HepG2 (cell line): ENCODE measurements around the gene ANKRD36C. TPM values are rescaled to one million over a fixed set of nuclear protein-coding genes. Genes with fewer than 3 reads are reported as not detected.
"Not testable (repeated sequence)": the region's sequence is repeated elsewhere in the genome, so short reads cannot be mapped to it uniquely, and the experiment has no call there.

Experiments
- HNRNPLL ChIP-seq: fragments of 200-400 bp; formaldehyde crosslinking; IDR thresholded peaks from 2 replicates; pipeline ENCODE4 v1.6.1; 2017; ENCODE audit warnings: mild to moderate bottlenecking, low read depth, low read length; ENCODE audit not compliant: poor library complexity, severe bottlenecking
- SAP130 ChIP-seq: IDR thresholded peaks from 2 replicates; pipeline ENCODE4 v1.6.1; 2016; ENCODE audit warnings: low read depth
- SNAI1 ChIP-seq: sonication (generic); formaldehyde crosslinking; IDR thresholded peaks from 2 replicates; pipeline ENCODE4 v1.5.0; 2020; ENCODE audit warnings: mild to moderate bottlenecking, missing genetic modification reagents, borderline replicate concordance
- TAF1 ChIP-seq: sonication (generic); formaldehyde crosslinking; IDR thresholded peaks from 2 replicates; pipeline ENCODE4 v1.4.0; 2020; ENCODE audit warnings: missing genetic modification reagents
- TOPORS ChIP-seq: sonication (generic); formaldehyde crosslinking; IDR thresholded peaks from 2 replicates; pipeline ENCODE4 v1.8.0; 2023; ENCODE audit warnings: mild to moderate bottlenecking, missing genetic modification reagents
- WIZ ChIP-seq: sonication (generic); formaldehyde crosslinking; IDR thresholded peaks from 2 replicates; pipeline ENCODE4 v1.5.1; 2020; ENCODE audit warnings: mild to moderate bottlenecking, missing genetic modification reagents
- ZBTB38 ChIP-seq: sonication (generic); formaldehyde crosslinking; IDR thresholded peaks from 2 replicates; pipeline ENCODE4 v1.5.1; 2020; ENCODE audit warnings: mild to moderate bottlenecking, missing genetic modification reagents
- ZBTB42 ChIP-seq: sonication (generic); formaldehyde crosslinking; IDR thresholded peaks from 2 replicates; pipeline ENCODE4 v1.5.0; 2020; ENCODE audit warnings: mild to moderate bottlenecking, missing genetic modification reagents
- ZFP82 ChIP-seq: sonication (generic); formaldehyde crosslinking; IDR thresholded peaks from 2 replicates; pipeline ENCODE4 v1.5.1; 2020; ENCODE audit warnings: mild to moderate bottlenecking, missing genetic modification reagents, borderline replicate concordance
- ZNF543 ChIP-seq: sonication (generic); formaldehyde crosslinking; IDR thresholded peaks from 2 replicates; pipeline ENCODE4 v1.4.0; 2020; ENCODE audit warnings: mild to moderate bottlenecking, missing genetic modification reagents
- ZNF547 ChIP-seq: sonication (generic); formaldehyde crosslinking; IDR thresholded peaks from 2 replicates; pipeline ENCODE4 v1.5.1; 2020; ENCODE audit warnings: mild to moderate bottlenecking, missing genetic modification reagents
- ZNF589 ChIP-seq: sonication (generic); formaldehyde crosslinking; conservative IDR thresholded peaks from 2 replicates; pipeline ENCODE4 v1.8.0; 2022; ENCODE audit warnings: mild to moderate bottlenecking, moderate library complexity, missing genetic modification reagents
- ZNF883 ChIP-seq: sonication (generic); formaldehyde crosslinking; IDR thresholded peaks from 2 replicates; pipeline ENCODE4 v1.5.1; 2020; ENCODE audit warnings: mild to moderate bottlenecking, missing genetic modification reagents; ENCODE audit errors: not compliant biosample characterization
- polyA plus RNA-seq, 8 experiments: library from polyadenylated mRNA; depleted of rRNA in 3 of 8; stranded (reverse) in 7 of 8; unstranded in 1 of 8; fragments of >200 nt; fragmentation: Illumina TruSeq in 4 of 8; extraction: Trizol in 4 of 8; gene quantifications; 2 replicates each; pipeline versions ENCODE4 v1.2.1 to v1.2.3, GENCODE V29; 2011 to 2016; ENCODE audit warnings: low read depth in 4 of 8, missing spikeins in 1 of 8, mixed read lengths in 1 of 8; ENCODE audit not compliant: insufficient read depth in 1 of 8
- total RNA-seq, 5 experiments: library from RNA; depleted of rRNA; stranded (reverse); fragments of >200 nt; fragmentation: Illumina TruSeq; extraction: Trizol; gene quantifications; 2 replicates each; pipeline ENCODE4 v1.2.3, GENCODE V29; 2016; ENCODE audit warnings: low read depth in 1 of 5
- TF ChIP-seq, protein P1 (sequence below): sonication (generic); formaldehyde crosslinking; IDR thresholded peaks from 2 replicates; pipeline ENCODE4 v1.5.0; 2020; ENCODE audit warnings: mild to moderate bottlenecking, missing genetic modification reagents, borderline replicate concordance
- TF ChIP-seq, protein P2 (sequence below): IDR thresholded peaks from 2 replicates; pipeline ENCODE4 v1.6.1; 2012; ENCODE audit warnings: inconsistent platforms
- TF ChIP-seq, protein P3 (sequence below), 2 experiments: fragments of 450-650 bp in 1 of 2; sonication (generic) in 1 of 2; formaldehyde crosslinking in 1 of 2; IDR thresholded peaks; 2 replicates each; pipeline versions ENCODE4 v1.6.1 to v1.8.0; 2016 to 2022; ENCODE audit warnings: antibody characterized with exemption in 1 of 2, mild to moderate bottlenecking in 1 of 2, missing genetic modification reagents in 1 of 2
- TF ChIP-seq, protein P4 (sequence below): sonication (generic); formaldehyde crosslinking; IDR thresholded peaks from 2 replicates; pipeline ENCODE4 v1.8.0; 2022; ENCODE audit warnings: missing genetic modification reagents, mild to moderate bottlenecking, inconsistent platforms, borderline replicate concordance

The ANKRD36C gene
- total and polyA plus RNA-seq, 2 of the 13 experiments (the other 11 are each of a cell fraction or from before 2014, with no cell fraction given): 5.4 to 36.2 TPM

DNA sequence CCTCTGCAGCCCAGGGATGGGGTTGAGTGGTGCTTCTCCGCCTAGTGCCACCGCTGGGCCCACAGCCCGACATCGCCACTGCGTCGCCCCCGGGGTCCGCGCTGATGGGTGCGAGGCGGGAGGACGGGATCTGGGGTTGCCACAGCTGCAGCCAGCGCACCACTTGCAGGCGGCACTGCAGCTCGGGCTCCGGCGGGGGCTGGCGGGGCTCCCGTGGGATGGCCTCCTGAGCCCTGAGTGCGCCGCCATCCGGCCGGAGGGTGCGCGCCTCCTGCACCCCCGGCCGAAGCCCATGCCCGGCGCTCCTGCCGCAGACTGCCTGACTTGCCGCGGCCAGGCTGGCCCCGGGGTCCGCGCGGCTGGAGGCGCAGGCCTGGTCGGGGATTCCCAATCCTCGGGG is 478 bp upstream of the ANKRD36C start (continued):
- TF ChIP-seq ZNF543 (CRISPR knock-in tag) (peak; percentile 78; the same call in 1 of the 2 replicates), ZFP82 (CRISPR knock-in tag) (peak; percentile 19; the same call in 1 of the 2 replicates), ZBTB38 (CRISPR knock-in tag) (peak; percentile 14; the same call in 1 of the 2 replicates), ZNF547 (peak; percentile 85; the same call in 1 of the 2 replicates), ZNF883 (CRISPR knock-in tag) (peak; percentile 81), ZNF589 (CRISPR knock-in tag) (0 out of 2 replicates have a peak, but pooled peaks have one; percentile 33), TOPORS (CRISPR knock-in tag) (0 out of 2 replicates have a peak, but pooled peaks have one; percentile 37), WIZ (0 out of 2 replicates have a peak, but pooled peaks have one; percentile 25), SNAI1 (CRISPR knock-in tag) (0 out of 2 replicates have a peak, but pooled peaks have one; percentile 38), ZBTB42 (CRISPR knock-in tag) (peak; percentile 69; the same call in 1 of the 2 replicates), TAF1 (CRISPR knock-in tag) (peak; percentile 58), SAP130 (CRISPR knock-in tag) (peak; percentile 31), HNRNPLL (peak; percentile 38)
- TF ChIP-seq, protein P1, sequence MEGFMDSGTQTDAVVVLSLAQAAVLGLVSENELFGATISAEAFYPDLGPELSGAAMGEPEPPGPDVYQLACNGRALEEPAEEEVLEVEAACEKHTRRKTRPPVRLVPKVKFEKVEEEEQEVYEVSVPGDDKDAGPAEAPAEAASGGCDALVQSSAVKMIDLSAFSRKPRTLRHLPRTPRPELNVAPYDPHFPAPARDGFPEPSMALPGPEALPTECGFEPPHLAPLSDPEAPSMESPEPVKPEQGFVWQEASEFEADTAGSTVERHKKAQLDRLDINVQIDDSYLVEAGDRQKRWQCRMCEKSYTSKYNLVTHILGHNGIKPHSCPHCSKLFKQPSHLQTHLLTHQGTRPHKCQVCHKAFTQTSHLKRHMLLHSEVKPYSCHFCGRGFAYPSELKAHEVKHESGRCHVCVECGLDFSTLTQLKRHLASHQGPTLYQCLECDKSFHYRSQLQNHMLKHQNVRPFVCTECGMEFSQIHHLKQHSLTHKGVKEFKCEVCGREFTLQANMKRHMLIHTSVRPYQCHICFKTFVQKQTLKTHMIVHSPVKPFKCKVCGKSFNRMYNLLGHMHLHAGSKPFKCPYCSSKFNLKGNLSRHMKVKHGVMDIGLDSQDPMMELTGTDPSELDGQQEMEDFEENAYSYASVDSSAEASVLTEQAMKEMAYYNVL: peak; percentile 36; the same call in 1 of the 2 replicates
- TF ChIP-seq, protein P2, sequence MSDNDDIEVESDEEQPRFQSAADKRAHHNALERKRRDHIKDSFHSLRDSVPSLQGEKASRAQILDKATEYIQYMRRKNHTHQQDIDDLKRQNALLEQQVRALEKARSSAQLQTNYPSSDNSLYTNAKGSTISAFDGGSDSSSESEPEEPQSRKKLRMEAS: peak; percentile 34
- TF ChIP-seq, protein P3, sequence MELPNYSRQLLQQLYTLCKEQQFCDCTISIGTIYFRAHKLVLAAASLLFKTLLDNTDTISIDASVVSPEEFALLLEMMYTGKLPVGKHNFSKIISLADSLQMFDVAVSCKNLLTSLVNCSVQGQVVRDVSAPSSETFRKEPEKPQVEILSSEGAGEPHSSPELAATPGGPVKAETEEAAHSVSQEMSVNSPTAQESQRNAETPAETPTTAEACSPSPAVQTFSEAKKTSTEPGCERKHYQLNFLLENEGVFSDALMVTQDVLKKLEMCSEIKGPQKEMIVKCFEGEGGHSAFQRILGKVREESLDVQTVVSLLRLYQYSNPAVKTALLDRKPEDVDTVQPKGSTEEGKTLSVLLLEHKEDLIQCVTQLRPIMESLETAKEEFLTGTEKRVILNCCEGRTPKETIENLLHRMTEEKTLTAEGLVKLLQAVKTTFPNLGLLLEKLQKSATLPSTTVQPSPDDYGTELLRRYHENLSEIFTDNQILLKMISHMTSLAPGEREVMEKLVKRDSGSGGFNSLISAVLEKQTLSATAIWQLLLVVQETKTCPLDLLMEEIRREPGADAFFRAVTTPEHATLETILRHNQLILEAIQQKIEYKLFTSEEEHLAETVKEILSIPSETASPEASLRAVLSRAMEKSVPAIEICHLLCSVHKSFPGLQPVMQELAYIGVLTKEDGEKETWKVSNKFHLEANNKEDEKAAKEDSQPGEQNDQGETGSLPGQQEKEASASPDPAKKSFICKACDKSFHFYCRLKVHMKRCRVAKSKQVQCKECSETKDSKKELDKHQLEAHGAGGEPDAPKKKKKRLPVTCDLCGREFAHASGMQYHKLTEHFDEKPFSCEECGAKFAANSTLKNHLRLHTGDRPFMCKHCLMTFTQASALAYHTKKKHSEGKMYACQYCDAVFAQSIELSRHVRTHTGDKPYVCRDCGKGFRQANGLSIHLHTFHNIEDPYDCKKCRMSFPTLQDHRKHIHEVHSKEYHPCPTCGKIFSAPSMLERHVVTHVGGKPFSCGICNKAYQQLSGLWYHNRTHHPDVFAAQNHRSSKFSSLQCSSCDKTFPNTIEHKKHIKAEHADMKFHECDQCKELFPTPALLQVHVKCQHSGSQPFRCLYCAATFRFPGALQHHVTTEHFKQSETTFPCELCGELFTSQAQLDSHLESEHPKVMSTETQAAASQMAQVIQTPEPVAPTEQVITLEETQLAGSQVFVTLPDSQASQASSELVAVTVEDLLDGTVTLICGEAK (IDR thresholded peaks at IDR 0.05): not testable (repeated sequence)
- TF ChIP-seq, protein P3 (CRISPR knock-in tag; IDR thresholded peaks at IDR 0.05): peak; percentile 48; the same call in 1 of the 2 replicates
- TF ChIP-seq, protein P4, sequence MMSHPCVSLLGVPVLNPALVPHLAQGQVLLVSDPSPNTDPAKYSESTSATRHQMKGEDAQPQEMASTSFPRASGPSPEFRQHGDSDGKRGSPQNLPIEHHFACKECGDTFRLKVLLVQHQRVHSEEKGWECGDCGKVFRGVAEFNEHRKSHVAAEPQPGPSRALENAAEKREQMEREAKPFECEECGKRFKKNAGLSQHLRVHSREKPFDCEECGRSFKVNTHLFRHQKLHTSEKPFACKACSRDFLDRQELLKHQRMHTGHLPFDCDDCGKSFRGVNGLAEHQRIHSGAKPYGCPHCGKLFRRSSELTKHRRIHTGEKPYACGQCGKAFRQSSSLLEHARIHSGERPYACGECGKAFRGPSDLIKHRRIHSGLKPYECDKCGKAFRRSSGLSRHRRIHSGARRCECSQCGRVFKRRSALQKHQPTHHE (CRISPR knock-in tag): peak; percentile 32; the same call in 1 of the 2 replicates
